Limb (tissue), 2 donors: ENCODE results near the gene MYO5B.
A peak's percentile ranks its signal among the peaks of the same experiment; 100 is the strongest.
"Not testable (repeated sequence)": the region's sequence is repeated elsewhere in the genome, so short reads cannot be mapped to it uniquely, and the experiment has no call there.

Experiments used
- DNase-seq, 2 donors: peaks; one replicate each; pipeline ENCODE4 v3.0.0-alpha.2; 2016; ENCODE audit errors: extremely low spot score in 2 of 2

MYO5B gene

DNA sequence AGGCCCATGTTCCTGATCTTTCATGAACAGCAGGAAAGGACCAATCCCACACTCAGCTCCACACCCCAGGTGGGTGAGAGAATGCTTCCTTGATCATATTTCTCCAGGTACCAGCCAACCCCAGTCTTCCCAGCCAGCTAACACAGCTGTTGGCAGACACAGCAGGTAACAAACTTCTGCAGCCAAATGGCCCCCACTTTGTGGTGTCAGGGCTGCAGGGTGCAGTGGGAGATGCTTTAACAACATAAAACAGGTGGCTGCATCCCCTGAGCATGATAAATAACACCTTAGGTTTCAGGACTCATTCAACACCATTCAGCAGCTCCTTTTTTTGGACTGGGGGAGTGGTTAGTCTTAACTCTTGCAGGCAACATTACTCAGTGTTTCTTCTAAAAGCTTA, 304.9 kb downstream of the MYO5B start:
- no peak for DNase-seq

DNA sequence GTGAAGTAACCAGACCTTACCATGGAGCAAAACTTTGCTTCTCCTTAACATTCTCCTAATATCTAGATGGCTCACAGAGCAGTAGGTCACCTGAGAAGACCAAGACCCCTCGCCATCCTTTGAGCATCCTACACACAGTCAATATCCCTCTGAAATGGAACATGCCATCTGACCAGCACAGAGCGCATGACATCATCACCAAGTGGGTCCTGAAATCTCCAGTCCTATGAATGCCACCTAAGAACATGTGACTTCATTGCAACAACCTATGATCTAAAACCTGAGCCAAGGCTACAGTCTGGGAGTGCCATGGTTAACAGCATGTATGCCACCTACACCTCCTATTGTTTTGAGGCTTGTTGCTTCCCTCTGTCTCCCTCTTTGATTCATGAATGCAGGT, 305.4 kb downstream of the MYO5B start:
- not testable (repeated sequence) for DNase-seq

GRCh38 chr18:49886891-49887764, 307.8 kb downstream of the MYO5B start:
- DNase-seq: no peak

DNA sequence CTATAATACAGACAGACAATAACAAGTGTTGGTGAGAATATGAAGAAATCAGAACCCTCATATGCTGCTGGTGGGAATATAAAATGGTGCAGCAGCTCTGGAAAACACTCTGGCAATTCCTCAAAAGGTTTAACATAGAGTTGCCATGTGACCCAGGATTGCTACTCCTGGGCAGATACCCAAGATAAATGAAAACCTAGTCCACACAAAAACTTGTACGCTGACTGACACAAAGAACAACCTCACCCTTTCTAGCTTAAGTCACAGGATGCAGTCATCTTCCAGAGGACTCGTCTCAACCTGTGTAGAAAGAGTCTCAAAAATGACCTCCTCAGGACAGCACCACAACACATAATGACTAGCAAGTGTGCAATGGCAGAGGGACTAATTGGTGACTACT, 310.0 kb downstream of the MYO5B start:
- DNase-seq: no peak

- DNase-seq: no peak
These were observed 310.5 kb downstream of the MYO5B start for GRCh38 chr18:49884465-49884864.

GRCh38 chr18:49880661-49881060, 314.3 kb downstream of the MYO5B start:
- DNase-seq: no peak

DNA sequence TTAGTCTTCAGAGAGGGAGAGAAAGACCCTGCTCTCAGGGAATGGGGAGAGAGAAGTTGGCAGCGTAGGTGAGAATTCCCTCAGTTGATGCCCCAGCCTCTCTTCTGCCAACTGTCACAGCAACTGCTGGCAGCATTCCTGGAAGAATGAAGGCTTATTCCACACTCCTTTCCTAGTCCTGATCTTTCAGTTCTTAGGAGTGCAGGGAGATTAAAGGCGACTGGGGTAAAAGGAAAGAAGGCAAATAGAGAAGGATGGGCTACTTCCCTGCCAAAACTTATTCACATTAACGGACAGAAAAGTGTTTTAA, 315.7 kb downstream of the MYO5B start:
- no peak for DNase-seq

GRCh38 chr18:49878567-49879270, 316.2 kb downstream of the MYO5B start:
- DNase-seq: no peak

GRCh38 chr18:49878015-49878414, 316.9 kb downstream of the MYO5B start:
- no peak for DNase-seq

DNA sequence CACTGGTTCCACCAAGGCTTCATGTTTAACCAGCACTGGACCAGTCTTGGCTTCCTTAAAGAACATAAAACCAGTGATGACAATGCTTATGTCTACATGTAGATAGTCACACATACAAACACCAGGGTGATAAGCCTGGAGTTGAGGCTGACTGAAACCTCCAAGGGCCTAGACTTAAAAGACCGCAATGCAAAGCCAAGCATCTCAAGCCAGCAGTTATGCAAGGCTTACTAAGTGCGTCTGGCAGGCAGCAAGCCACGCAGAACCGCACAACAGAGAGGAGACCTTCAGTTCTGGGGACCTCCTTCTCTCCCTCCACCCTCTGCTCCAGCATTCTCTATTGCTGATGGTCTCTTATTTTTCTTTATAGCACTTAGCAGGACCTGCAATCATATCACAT, 318.4 kb downstream of the MYO5B start:
- DNase-seq: no peak

DNA sequence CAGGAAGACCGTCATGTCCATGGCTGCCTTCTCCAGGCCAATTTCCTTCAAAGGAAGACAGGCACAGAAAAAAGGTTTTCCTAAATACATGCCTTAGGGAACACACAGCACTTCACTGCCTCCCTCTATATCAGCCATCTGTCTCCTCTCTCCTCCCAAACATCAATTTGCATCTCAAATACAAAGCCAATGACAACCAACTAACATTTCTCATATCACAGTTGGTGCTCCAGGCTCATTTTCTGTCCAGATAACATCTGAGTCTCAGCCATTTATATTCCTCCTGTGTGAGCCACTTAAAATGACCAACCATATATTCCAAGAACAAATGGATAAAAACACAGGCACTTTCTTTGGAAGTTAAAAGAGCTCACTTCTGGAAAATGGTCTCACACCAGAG, 319.2 kb downstream of the MYO5B start:
- no peak for DNase-seq

DNA sequence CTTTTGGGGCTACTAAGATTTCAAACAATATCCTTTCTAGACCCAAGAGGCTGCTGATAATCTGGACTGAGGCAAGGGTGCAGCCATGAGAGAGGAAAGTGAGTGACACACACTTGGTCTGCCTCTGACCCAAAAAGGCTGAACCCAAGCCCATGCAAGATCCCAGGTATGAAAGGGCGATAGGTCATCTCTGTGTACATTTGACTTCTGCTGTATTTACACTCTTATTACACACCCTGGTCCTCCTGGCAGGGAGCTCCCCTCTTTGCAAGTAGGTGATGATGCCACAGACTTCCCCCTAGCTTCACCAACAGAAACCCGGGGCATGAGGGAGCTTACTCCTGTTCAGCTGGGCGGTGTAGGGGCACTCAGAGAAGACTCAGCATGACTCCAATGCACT, 319.8 kb downstream of the MYO5B start:
- DNase-seq: no peak

DNA sequence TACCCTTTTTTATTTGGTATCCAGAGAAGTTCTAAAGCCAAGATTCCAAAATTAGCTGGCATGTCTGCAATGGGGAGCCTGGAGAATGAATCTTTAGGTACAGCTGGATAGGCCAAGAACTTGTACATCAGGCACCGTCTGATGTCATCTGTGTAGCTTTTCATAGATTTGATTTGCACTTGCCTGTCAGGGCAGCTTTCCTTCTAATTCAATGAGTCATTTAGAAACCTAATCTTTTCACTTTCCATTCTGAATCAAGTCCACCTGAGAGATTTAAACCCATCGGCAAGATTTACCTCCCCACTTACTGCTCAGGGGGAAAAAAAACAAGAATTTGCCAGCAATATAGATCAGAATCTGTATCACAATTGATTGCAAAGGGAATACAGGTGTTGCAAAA, 320.7 kb downstream of the MYO5B start:
- no peak for DNase-seq

- no peak for DNase-seq
These were observed 325.6 kb downstream of the MYO5B start for GRCh38 chr18:49869354-49869753.

- no peak for DNase-seq
These were observed 328.3 kb downstream of the MYO5B start for GRCh38 chr18:49866680-49867079.

GRCh38 chr18:49865401-49865800, 329.5 kb downstream of the MYO5B start:
- no peak for DNase-seq

GRCh38 chr18:49863769-49864621, 331.0 kb downstream of the MYO5B start:
- DNase-seq: no peak

- DNase-seq: no peak
These were observed 332.1 kb downstream of the MYO5B start for GRCh38 chr18:49862656-49863385.

GRCh38 chr18:49861659-49862058, 333.3 kb downstream of the MYO5B start:
- DNase-seq: peak in 1 of 2 donors; percentile 5

DNA sequence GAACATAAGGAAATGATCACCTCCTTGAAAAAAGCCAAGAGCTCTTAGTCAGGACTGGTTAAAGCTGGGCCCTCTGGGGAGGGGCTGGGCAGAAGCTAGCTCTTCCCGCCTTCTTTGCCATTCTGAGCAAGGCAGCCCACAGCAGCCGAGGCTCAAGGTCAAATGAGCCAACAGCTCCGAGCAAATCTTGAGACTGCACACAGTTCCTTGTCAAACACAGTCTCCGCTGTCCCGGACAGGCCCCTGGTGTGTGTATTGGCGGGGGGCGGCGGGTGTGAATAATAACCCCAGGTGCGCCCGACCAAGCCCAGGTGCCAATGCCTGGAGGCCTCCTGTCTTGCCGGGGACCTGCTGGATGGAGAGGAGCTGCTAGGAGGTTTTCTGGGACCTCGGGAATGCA, 335.2 kb downstream of the MYO5B start:
- DNase-seq: no peak

GRCh38 chr18:49859021-49859359, 336.0 kb downstream of the MYO5B start:
- no peak for DNase-seq
